Urinary bladder (tissue), 4 donors: ENCODE data around the gene AHNAK. TPM values are rescaled to one million over a fixed set of nuclear protein-coding genes. Genes with fewer than 3 reads are reported as not detected.

Source experiments
- DNase-seq: peaks from one replicate; pipeline ENCODE4 v3.0.0-alpha.2; 2015; ENCODE audit errors: extremely low spot score
- H3K27ac ChIP-seq: one replicate; pipeline ENCODE4 v1.5.1; 2013; ENCODE audit warnings: low read depth, mild to moderate bottlenecking, moderate library complexity
- H3K36me3 ChIP-seq: one replicate; pipeline ENCODE4 v1.6.1; 2013; ENCODE audit warnings: mild to moderate bottlenecking, moderate library complexity; ENCODE audit not compliant: insufficient read depth
- H3K4me1 ChIP-seq: one replicate; pipeline ENCODE4 v1.6.1; 2013; ENCODE audit warnings: mild to moderate bottlenecking, moderate library complexity; ENCODE audit not compliant: insufficient read depth
- H3K4me3 ChIP-seq: one replicate; pipeline ENCODE4 v1.5.1; 2013; ENCODE audit warnings: low read depth, low read length
- WGBS: extraction: QIAGEN DNeasy Blood & Tissue Kit; methylation state at CpG from one replicate; pipeline ENCODE4 v1.1.7; 2013; 5-methylcytosine and 5-hydroxymethylcytosine counted together
- polyA plus RNA-seq: library from polyadenylated mRNA; stranded (reverse); fragments of 200-250 nt; gene quantifications from one replicate; pipeline ENCODE4 v1.2.3, GENCODE V29; 2013
- total RNA-seq: library from RNA; depleted of rRNA; stranded (reverse); fragments of >200 nt; gene quantifications from one replicate; pipeline ENCODE4 v1.2.3, GENCODE V29; 2014
- donor health status: healthy with polysubstance abuse.
- donor health status: healthy.

AHNAK gene
- total and polyA plus RNA-seq, 2 donors, result 200 to 554 TPM

- DNase-seq, result no peak
- 57% methylated on average over 9 of the region's 9 CpGs for WGBS
- Histone ChIP-seq H3K4me1 (no peaks in the 10 kb centered on the region), H3K4me3 (no peak overlapping the region), H3K27ac (no peak overlapping the region), H3K36me3 (no peaks in the 10 kb centered on the region)
Observed at GRCh38 chr11:62472063-62472884, 74.3 kb downstream of the AHNAK start.

- H3K4me3 ChIP-seq, result no peak overlapping the region
- H3K4me1 ChIP-seq, result no peaks in the 10 kb centered on the region
- no peak for DNase-seq
- no peaks in the 10 kb centered on the region for H3K36me3 ChIP-seq
- H3K27ac ChIP-seq, result no peak overlapping the region
- WGBS, result 97% methylated on average over 7 of the region's 7 CpGs
Observed at GRCh38 chr11:62471603-62472002, 75.0 kb downstream of the AHNAK start.

- Histone ChIP-seq H3K36me3 (no peaks in the 10 kb centered on the region), H3K27ac (no peak overlapping the region), H3K4me3 (no peak overlapping the region), H3K4me1 (no peaks in the 10 kb centered on the region)
- 51% methylated on average over 2 of the region's 2 CpGs for WGBS
- DNase-seq, result no peak
Observed at GRCh38 chr11:62468577-62468976, 78.0 kb downstream of the AHNAK start.

- DNase-seq, result no peak
- no peak overlapping the region for H3K4me3 ChIP-seq
- no peaks in the 10 kb centered on the region for H3K36me3 ChIP-seq
- H3K4me1 ChIP-seq, result no peaks in the 10 kb centered on the region
- no peak overlapping the region for H3K27ac ChIP-seq
- 48% methylated on average over 2 of the region's 2 CpGs for WGBS
Observed at GRCh38 chr11:62466444-62466843, 80.2 kb downstream of the AHNAK start.

- Histone ChIP-seq H3K36me3 (no peaks in the 10 kb centered on the region), H3K4me1 (no peaks in the 10 kb centered on the region), H3K27ac (no peak overlapping the region), H3K4me3 (no peak overlapping the region)
- no peak for DNase-seq
- 85% methylated on average over 7 of the region's 7 CpGs for WGBS
Observed at GRCh38 chr11:62464655-62465054, 82.0 kb downstream of the AHNAK start.

GRCh38 chr11:62463121-62463542 lies 83.5 kb downstream of the AHNAK start:
- Histone ChIP-seq H3K4me1 (no peaks in the 10 kb centered on the region), H3K4me3 (no peak overlapping the region), H3K27ac (no peak overlapping the region), H3K36me3 (no peaks in the 10 kb centered on the region)
- no peak for DNase-seq
- WGBS, result 87% methylated on average over 6 of the region's 6 CpGs

GRCh38 chr11:62462508-62462892 lies 84.1 kb downstream of the AHNAK start:
- Histone ChIP-seq H3K4me1 (no peaks in the 10 kb centered on the region), H3K36me3 (no peaks in the 10 kb centered on the region), H3K27ac (no peak overlapping the region), H3K4me3 (no peak overlapping the region)
- DNase-seq, result no peak
- WGBS, result 73% methylated on average over 9 of the region's 9 CpGs

- no peaks in the 10 kb centered on the region for H3K4me1 ChIP-seq
- WGBS, result 69% methylated on average over 15 of the region's 15 CpGs
- no peaks in the 10 kb centered on the region for H3K36me3 ChIP-seq
- H3K4me3 ChIP-seq, result no peak overlapping the region
- H3K27ac ChIP-seq, result no peak overlapping the region
- no peak for DNase-seq
Observed at GRCh38 chr11:62461740-62462507, 84.7 kb downstream of the AHNAK start.

GRCh38 chr11:62459080-62459479 lies 87.5 kb downstream of the AHNAK start:
- Histone ChIP-seq H3K36me3 (no peaks in the 10 kb centered on the region), H3K4me1 (no peaks in the 10 kb centered on the region), H3K27ac (no peak overlapping the region), H3K4me3 (no peak overlapping the region)
- WGBS, result 91% methylated on average over 1 of the region's 1 CpG
- no peak for DNase-seq

- Histone ChIP-seq H3K4me1 (no peaks in the 10 kb centered on the region), H3K4me3 (no peak overlapping the region), H3K36me3 (no peaks in the 10 kb centered on the region), H3K27ac (no peak overlapping the region)
- whole genome bisulfite sequencing, result 49% methylated on average over 4 of the region's 4 CpGs
- no peak for DNase-seq
Observed at GRCh38 chr11:62458212-62459002, 88.2 kb downstream of the AHNAK start.

- DNase-seq, result no peak
- H3K4me3 ChIP-seq, result no peak overlapping the region
- H3K27ac ChIP-seq, result no peak overlapping the region
- H3K36me3 ChIP-seq, result no peaks in the 10 kb centered on the region
- WGBS, result 81% methylated on average over 4 of the region's 4 CpGs
- no peaks in the 10 kb centered on the region for H3K4me1 ChIP-seq
Observed at GRCh38 chr11:62457478-62457877, 89.1 kb downstream of the AHNAK start.

GRCh38 chr11:62456630-62457029 lies 90.0 kb downstream of the AHNAK start:
- WGBS, result 90% methylated on average over 4 of the region's 4 CpGs
- Histone ChIP-seq H3K36me3 (no peaks in the 10 kb centered on the region), H3K4me3 (no peak overlapping the region), H3K4me1 (no peaks in the 10 kb centered on the region), H3K27ac (no peak overlapping the region)
- DNase-seq, result no peak

GRCh38 chr11:62452839-62453468 lies 93.7 kb downstream of the AHNAK start:
- no peak for DNase-seq
- no peaks in the 10 kb centered on the region for H3K4me1 ChIP-seq
- H3K4me3 ChIP-seq, result no peak overlapping the region
- no peaks in the 10 kb centered on the region for H3K36me3 ChIP-seq
- WGBS, result 95% methylated on average over 11 of the region's 11 CpGs
- H3K27ac ChIP-seq, result no peak overlapping the region
